K562 (cell line): ENCODE measurements around the gene TRMT1. TPM values are rescaled to one million over a fixed set of nuclear protein-coding genes. Genes with fewer than 3 reads are reported as not detected.

Source experiments
- BDP1 ChIP-seq: IDR thresholded peaks from 3 replicates; pipeline ENCODE4 v1.6.1; 2011; ENCODE audit not compliant: insufficient read length, insufficient read depth
- GATA2 ChIP-seq: sonication (generic); formaldehyde crosslinking; IDR thresholded peaks from 2 replicates; pipeline ENCODE4 v1.4.0; 2020; ENCODE audit warnings: mild to moderate bottlenecking, missing genetic modification reagents
- HCFC1 ChIP-seq: IDR thresholded peaks from 2 replicates; pipeline ENCODE4 v1.6.1; 2012; ENCODE audit warnings: low read depth, low read length, improper control_type of control experiment
- HNRNPL ChIP-seq: fragments of 200-400 bp; formaldehyde crosslinking; IDR thresholded peaks from 2 replicates; pipeline ENCODE4 v1.6.1; 2017; ENCODE audit warnings: low read depth, mild to moderate bottlenecking, low read length
- TBL1XR1 ChIP-seq, 2 experiments: IDR thresholded peaks; 2 replicates each; pipeline ENCODE4 v1.6.1; 2012; ENCODE audit warnings: improper control_type of control experiment in 2 of 2, low read length in 2 of 2, mild to moderate bottlenecking in 1 of 2
- TFAM ChIP-seq: fragments of 250-450 bp; sonication (Bioruptor Pico); conservative IDR thresholded peaks from 2 replicates; pipeline ENCODE4 v1.5.0; 2021; ENCODE audit warnings: mild to moderate bottlenecking, moderate library complexity
- ZEB2 ChIP-seq: fragments of 450-650 bp; IDR thresholded peaks from 2 replicates; pipeline ENCODE4 v1.6.1; 2016
- ZNF121 ChIP-seq: sonication (generic); formaldehyde crosslinking; conservative IDR thresholded peaks from 2 replicates; pipeline ENCODE4 v1.8.0; 2022; ENCODE audit warnings: missing genetic modification reagents
- ZNF232 ChIP-seq: sonication (generic); formaldehyde crosslinking; IDR thresholded peaks from 2 replicates; pipeline ENCODE4 v1.8.0; 2022; ENCODE audit warnings: mild to moderate bottlenecking, missing genetic modification reagents
- ZNF551 ChIP-seq: fragments of 250-450 bp; sonication (Bioruptor Pico); IDR thresholded peaks from 2 replicates; pipeline ENCODE4 v1.5.0; 2021; ENCODE audit warnings: mild to moderate bottlenecking, moderate library complexity
- ZNF699 ChIP-seq: fragments of 250-450 bp; sonication (Bioruptor Pico); IDR thresholded peaks from 2 replicates; pipeline ENCODE4 v1.8.0; 2021; ENCODE audit warnings: mild to moderate bottlenecking, moderate library complexity; ENCODE audit not compliant: insufficient replicate concordance
- ZNF717 ChIP-seq: fragments of 250-450 bp; sonication (Bioruptor Pico); IDR thresholded peaks from 2 replicates; pipeline ENCODE4 v1.5.0; 2021
- polyA plus RNA-seq, 8 experiments: library from polyadenylated mRNA; depleted of rRNA in 4 of 8; stranded (reverse) in 5 of 8; unstranded in 3 of 8; fragments of >200 nt; fragmentation: Nextera tagmentation in 2 of 8; fragmentation: Illumina TruSeq in 1 of 8; extraction: Ambion mirVana in 2 of 8; extraction: Trizol in 1 of 8; gene quantifications; 2 replicates each; pipeline versions ENCODE4 v1.2.1 to v1.2.3, GENCODE V29; 2011 to 2014; ENCODE audit warnings: inconsistent platforms in 1 of 8, missing spikeins in 1 of 8
- total RNA-seq, 7 experiments: library from RNA; depleted of rRNA in 6 of 7; stranded (reverse); fragments of >200 nt in 6 of 7; fragmentation: Illumina TruSeq in 2 of 7; extraction: Trizol in 2 of 7; gene quantifications; 2 replicates each; pipeline versions ENCODE4 v1.2.1 to v1.2.3, GENCODE V29; 2011 to 2021; ENCODE audit warnings: low replicate concordance in 1 of 7
- TF ChIP-seq, protein P1 (sequence below): IDR thresholded peaks from 2 replicates; pipeline ENCODE4 v1.6.1; 2016; ENCODE audit warnings: missing genetic modification characterization, missing compliant biosample characterization
- TF ChIP-seq, protein P2 (sequence below): IDR thresholded peaks from 3 replicates; pipeline ENCODE4 v1.6.1; 2011; ENCODE audit warnings: borderline replicate concordance, mild to moderate bottlenecking; ENCODE audit not compliant: insufficient read length, insufficient read depth
- TF ChIP-seq, protein P3 (sequence below): sonication (generic); formaldehyde crosslinking; IDR thresholded peaks from 2 replicates; pipeline ENCODE4 v1.8.0; 2023; ENCODE audit warnings: missing genetic modification reagents, mild to moderate bottlenecking, borderline replicate concordance
- TF ChIP-seq, protein P4 (sequence below): fragments of 250-450 bp; sonication (Bioruptor Pico); IDR thresholded peaks from 2 replicates; pipeline ENCODE4 v1.4.0; 2020
- TF ChIP-seq, protein P5 (sequence below): fragments of 450-650 bp; IDR thresholded peaks from 2 replicates; pipeline ENCODE4 v1.6.1; 2017; ENCODE audit warnings: antibody characterized with exemption

The TRMT1 gene
- total and polyA plus RNA-seq, 9 of the 15 experiments (the other 6 are each of a cell fraction or from before 2014, with no cell fraction given), result 5.8 to 158 (median 54.3) TPM

DNA sequence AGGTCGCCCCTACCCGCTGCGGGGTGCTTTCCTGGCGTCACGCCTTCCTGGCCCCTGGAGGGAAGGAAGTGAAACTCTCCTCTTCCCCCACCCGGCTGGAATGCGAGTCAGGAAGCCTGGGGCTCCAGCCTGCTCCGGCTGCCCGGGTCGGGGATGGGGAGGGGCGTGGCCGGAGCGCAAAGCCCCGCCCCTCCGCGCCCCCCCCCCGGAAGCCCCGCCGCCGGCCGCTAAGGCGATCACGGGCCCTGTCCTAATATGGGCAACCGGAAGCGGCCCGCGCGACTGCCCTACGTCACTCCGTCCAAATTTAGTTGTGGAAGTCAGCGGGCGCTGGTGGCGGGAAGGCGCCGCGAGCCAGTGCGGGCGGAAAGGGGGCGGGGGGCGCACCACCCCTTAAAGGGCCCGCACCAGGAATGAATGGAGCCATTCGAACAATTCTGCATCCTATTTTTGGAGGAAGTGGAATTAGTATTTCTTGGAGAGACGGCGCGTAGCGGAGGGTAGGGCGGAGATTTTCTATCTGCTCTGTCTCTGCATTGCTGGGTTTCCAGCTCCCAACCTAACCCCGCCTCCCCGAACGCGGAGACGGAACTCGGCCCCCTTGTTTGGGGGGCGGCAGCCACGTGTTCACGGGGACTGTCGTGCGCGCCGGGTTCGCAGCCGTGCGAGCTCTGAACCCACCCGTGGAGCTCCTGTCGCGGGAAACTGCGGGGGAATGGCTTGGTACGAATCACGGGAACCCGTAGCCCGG is 35.2 kb upstream of the TRMT1 start (continued):
- TF ChIP-seq, protein P1, sequence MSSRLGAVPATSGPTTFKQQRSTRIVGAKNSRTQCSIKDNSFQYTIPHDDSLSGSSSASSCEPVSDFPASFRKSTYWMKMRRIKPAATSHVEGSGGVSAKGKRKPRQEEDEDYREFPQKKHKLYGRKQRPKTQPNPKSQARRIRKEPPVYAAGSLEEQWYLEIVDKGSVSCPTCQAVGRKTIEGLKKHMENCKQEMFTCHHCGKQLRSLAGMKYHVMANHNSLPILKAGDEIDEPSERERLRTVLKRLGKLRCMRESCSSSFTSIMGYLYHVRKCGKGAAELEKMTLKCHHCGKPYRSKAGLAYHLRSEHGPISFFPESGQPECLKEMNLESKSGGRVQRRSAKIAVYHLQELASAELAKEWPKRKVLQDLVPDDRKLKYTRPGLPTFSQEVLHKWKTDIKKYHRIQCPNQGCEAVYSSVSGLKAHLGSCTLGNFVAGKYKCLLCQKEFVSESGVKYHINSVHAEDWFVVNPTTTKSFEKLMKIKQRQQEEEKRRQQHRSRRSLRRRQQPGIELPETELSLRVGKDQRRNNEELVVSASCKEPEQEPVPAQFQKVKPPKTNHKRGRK (tag), result no peak
- TF ChIP-seq ZNF717 (no peak), ZNF121 (no peak), TFAM (no peak), ZNF699 (CRISPR knock-in tag) (no peak), ZNF232 (no peak), ZNF551 (no peak), BDP1 (no peak), GATA2 (CRISPR knock-in tag) (no peak), TBL1XR1 (IDR thresholded peaks at IDR 0.05; ENCODE audit: low read length in 2 of 2) (no peak; a peak in 1 of 4 replicates), HNRNPL (no peak), HCFC1 (peak; percentile 27; the same call in 1 of the 2 replicates), ZEB2 (no peak)
- TF ChIP-seq, protein P2, sequence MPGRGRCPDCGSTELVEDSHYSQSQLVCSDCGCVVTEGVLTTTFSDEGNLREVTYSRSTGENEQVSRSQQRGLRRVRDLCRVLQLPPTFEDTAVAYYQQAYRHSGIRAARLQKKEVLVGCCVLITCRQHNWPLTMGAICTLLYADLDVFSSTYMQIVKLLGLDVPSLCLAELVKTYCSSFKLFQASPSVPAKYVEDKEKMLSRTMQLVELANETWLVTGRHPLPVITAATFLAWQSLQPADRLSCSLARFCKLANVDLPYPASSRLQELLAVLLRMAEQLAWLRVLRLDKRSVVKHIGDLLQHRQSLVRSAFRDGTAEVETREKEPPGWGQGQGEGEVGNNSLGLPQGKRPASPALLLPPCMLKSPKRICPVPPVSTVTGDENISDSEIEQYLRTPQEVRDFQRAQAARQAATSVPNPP, result no peak
- TF ChIP-seq, protein P3, sequence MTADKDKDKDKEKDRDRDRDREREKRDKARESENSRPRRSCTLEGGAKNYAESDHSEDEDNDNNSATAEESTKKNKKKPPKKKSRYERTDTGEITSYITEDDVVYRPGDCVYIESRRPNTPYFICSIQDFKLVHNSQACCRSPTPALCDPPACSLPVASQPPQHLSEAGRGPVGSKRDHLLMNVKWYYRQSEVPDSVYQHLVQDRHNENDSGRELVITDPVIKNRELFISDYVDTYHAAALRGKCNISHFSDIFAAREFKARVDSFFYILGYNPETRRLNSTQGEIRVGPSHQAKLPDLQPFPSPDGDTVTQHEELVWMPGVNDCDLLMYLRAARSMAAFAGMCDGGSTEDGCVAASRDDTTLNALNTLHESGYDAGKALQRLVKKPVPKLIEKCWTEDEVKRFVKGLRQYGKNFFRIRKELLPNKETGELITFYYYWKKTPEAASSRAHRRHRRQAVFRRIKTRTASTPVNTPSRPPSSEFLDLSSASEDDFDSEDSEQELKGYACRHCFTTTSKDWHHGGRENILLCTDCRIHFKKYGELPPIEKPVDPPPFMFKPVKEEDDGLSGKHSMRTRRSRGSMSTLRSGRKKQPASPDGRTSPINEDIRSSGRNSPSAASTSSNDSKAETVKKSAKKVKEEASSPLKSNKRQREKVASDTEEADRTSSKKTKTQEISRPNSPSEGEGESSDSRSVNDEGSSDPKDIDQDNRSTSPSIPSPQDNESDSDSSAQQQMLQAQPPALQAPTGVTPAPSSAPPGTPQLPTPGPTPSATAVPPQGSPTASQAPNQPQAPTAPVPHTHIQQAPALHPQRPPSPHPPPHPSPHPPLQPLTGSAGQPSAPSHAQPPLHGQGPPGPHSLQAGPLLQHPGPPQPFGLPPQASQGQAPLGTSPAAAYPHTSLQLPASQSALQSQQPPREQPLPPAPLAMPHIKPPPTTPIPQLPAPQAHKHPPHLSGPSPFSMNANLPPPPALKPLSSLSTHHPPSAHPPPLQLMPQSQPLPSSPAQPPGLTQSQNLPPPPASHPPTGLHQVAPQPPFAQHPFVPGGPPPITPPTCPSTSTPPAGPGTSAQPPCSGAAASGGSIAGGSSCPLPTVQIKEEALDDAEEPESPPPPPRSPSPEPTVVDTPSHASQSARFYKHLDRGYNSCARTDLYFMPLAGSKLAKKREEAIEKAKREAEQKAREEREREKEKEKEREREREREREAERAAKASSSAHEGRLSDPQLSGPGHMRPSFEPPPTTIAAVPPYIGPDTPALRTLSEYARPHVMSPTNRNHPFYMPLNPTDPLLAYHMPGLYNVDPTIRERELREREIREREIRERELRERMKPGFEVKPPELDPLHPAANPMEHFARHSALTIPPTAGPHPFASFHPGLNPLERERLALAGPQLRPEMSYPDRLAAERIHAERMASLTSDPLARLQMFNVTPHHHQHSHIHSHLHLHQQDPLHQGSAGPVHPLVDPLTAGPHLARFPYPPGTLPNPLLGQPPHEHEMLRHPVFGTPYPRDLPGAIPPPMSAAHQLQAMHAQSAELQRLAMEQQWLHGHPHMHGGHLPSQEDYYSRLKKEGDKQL (CRISPR knock-in tag), result no peak
- TF ChIP-seq, protein P4, sequence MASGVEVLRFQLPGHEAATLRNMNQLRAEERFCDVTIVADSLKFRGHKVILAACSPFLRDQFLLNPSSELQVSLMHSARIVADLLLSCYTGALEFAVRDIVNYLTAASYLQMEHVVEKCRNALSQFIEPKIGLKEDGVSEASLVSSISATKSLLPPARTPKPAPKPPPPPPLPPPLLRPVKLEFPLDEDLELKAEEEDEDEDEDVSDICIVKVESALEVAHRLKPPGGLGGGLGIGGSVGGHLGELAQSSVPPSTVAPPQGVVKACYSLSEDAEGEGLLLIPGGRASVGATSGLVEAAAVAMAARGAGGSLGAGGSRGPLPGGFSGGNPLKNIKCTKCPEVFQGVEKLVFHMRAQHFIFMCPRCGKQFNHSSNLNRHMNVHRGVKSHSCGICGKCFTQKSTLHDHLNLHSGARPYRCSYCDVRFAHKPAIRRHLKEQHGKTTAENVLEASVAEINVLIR, result no peak
- TF ChIP-seq, protein P5, sequence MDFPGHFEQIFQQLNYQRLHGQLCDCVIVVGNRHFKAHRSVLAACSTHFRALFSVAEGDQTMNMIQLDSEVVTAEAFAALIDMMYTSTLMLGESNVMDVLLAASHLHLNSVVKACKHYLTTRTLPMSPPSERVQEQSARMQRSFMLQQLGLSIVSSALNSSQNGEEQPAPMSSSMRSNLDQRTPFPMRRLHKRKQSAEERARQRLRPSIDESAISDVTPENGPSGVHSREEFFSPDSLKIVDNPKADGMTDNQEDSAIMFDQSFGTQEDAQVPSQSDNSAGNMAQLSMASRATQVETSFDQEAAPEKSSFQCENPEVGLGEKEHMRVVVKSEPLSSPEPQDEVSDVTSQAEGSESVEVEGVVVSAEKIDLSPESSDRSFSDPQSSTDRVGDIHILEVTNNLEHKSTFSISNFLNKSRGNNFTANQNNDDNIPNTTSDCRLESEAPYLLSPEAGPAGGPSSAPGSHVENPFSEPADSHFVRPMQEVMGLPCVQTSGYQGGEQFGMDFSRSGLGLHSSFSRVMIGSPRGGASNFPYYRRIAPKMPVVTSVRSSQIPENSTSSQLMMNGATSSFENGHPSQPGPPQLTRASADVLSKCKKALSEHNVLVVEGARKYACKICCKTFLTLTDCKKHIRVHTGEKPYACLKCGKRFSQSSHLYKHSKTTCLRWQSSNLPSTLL, result no peak
